Upper lobe of right lung (tissue), 1 donor: ENCODE data around the gene DAB1. TPM values are rescaled to one million over a fixed set of nuclear protein-coding genes. Genes with fewer than 3 reads are reported as not detected.

ENCODE experiments used
- ATAC-seq: fragments of 200-7000 bp; cut with Tn5 transposase; one replicate; pipeline ENCODE4 v1.9.1; 2020; ENCODE audit warnings: mild to moderate bottlenecking, moderate library complexity
- DNase-seq: peaks from one replicate; pipeline ENCODE4 v3.0.0-alpha.2; 2020
- H3K27ac ChIP-seq: fragments of 200-600 bp; one replicate; pipeline ENCODE4 v1.8.0; 2022
- H3K27me3 ChIP-seq: fragments of 200-600 bp; one replicate; pipeline ENCODE4 v1.8.0; 2022; ENCODE audit warnings: mild to moderate bottlenecking
- H3K36me3 ChIP-seq: fragments of 200-600 bp; one replicate; pipeline ENCODE4 v1.8.0; 2022
- H3K4me1 ChIP-seq: fragments of 200-600 bp; one replicate; pipeline ENCODE4 v1.8.0; 2022
- H3K4me3 ChIP-seq: fragments of 200-600 bp; one replicate; pipeline ENCODE4 v1.8.0; 2022; ENCODE audit warnings: mild to moderate bottlenecking
- H3K9me3 ChIP-seq: fragments of 200-600 bp; one replicate; pipeline ENCODE4 v1.8.0; 2022
- intact Hi-C: fragments of 100-400 bp; cut with DNase I; formaldehyde crosslinking; loops from one replicate; pipeline ENCODE4 v1.11.0; 2022
- total RNA-seq: library from RNA; stranded (reverse); fragmentation: NEBNext Ultra II Directional; extraction: Animal tissue kit (Norgen Biotek cat#: 25700); gene quantifications from one replicate; pipeline ENCODE4 v1.2.1, GENCODE V29; 2021
- TF ChIP-seq, protein P1 (sequence below): fragments of 200-600 bp; IDR thresholded peaks from one replicate; pipeline ENCODE4 v1.8.0; 2022; ENCODE audit warnings: antibody characterized with exemption
- donor health status: DM: no; HTN: yes; CAD: no; lungs with severe emphysema.

DAB1 gene
- total RNA-seq, 1 donor from 2014 or later, result 0.29 TPM

DNA sequence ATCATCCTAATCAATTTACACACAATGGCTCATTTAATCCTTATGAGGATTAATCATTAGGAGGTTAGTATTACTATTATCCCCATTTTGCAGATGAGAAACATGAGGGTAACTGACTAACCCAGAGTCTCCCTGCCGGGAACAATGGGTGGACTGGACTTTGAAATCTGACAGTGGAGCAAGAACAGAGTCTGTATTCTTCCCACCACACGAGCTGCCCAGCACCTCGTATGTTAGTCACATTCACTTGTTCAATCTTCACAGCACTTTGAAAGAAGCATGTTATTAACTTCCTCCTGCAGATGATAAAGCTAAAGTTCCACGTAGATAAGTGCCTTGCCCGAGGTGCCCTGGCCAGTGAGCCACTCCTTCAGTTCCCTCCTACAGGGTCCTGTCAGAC, 470.5 kb downstream of the DAB1 start:
- Histone ChIP-seq H3K27ac (no peak overlapping the region), H3K4me3 (no peak overlapping the region), H3K36me3 (no peaks in the 10 kb centered on the region), H3K4me1 (no peaks in the 10 kb centered on the region), H3K27me3 (no peaks in the 10 kb centered on the region), H3K9me3 (no peaks in the 10 kb centered on the region)
- no peak for ATAC-seq
- intact Hi-C loops, result no loop called here
- TF ChIP-seq, protein P1, sequence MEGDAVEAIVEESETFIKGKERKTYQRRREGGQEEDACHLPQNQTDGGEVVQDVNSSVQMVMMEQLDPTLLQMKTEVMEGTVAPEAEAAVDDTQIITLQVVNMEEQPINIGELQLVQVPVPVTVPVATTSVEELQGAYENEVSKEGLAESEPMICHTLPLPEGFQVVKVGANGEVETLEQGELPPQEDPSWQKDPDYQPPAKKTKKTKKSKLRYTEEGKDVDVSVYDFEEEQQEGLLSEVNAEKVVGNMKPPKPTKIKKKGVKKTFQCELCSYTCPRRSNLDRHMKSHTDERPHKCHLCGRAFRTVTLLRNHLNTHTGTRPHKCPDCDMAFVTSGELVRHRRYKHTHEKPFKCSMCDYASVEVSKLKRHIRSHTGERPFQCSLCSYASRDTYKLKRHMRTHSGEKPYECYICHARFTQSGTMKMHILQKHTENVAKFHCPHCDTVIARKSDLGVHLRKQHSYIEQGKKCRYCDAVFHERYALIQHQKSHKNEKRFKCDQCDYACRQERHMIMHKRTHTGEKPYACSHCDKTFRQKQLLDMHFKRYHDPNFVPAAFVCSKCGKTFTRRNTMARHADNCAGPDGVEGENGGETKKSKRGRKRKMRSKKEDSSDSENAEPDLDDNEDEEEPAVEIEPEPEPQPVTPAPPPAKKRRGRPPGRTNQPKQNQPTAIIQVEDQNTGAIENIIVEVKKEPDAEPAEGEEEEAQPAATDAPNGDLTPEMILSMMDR, result no peak
- DNase-seq, result no peak

DNA sequence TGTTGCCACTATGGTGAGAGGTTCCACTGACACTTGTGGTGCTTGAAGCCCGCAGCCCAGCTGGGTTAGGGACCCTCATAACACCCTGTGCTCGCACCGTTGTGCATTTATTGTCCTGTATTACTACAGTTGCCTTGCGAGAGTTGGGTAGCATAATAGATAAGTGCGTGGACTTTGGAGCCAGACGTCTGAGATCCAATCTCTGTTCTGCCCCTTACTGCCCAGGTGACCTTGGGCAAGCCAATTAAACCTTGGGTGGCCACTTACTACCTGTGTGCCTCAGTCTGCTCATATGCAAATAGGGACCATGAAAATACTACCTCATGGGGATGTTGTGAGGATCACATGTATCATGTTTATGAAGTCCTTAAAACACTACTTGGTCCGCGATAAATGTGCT, 471.4 kb downstream of the DAB1 start:
- Histone ChIP-seq H3K27me3 (no peaks in the 10 kb centered on the region), H3K4me1 (no peaks in the 10 kb centered on the region), H3K36me3 (no peaks in the 10 kb centered on the region), H3K27ac (no peak overlapping the region), H3K9me3 (no peaks in the 10 kb centered on the region), H3K4me3 (no peak overlapping the region)
- DNase-seq, result no peak
- intact Hi-C loops, result no loop called here
- TF ChIP-seq, protein P1, result no peak
- ATAC-seq, result no peak

DNA sequence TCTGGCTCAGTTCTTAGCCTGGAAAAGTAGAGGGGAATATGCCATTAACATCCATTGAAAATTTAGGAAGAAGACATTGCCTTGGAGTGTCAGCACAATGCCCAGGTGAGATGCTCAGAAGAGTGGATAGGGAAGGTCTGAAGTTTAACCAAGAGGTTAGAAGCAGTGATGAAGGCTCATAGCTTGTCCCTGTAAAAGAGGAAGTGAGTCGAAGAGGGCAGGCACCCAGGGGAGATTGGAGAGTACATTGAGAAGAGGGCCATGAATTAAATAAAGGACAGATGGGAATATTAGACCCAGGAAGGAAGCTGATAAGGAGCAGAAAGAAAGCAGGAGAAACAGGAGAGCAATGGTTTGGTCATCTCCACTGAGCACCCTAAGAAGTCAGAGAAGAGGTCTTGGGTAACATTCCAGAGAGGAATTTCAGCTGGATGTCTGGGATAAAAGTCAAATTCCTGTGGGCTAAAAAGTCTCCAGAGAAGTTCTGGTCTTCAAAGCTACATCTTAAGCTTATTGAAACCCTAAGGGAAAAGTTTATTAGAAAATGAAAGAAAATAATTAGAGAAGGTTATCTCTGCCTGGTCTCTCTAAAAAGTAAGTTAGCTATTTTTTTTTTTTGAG, 475.3 kb downstream of the DAB1 start:
- DNase-seq (no peak), ATAC-seq (no peak)
- Histone ChIP-seq H3K9me3 (no peaks in the 10 kb centered on the region), H3K27ac (no peak overlapping the region), H3K4me1 (no peaks in the 10 kb centered on the region), H3K27me3 (no peaks in the 10 kb centered on the region), H3K36me3 (no peaks in the 10 kb centered on the region), H3K4me3 (no peak overlapping the region)
- intact Hi-C loops, result no loop called here
- TF ChIP-seq, protein P1, result no peak
